HEK293 (cell line): ENCODE results near the gene ADORA3.

Experiments
- CTCF ChIA-PET: fragments of 350-600 bp; formaldehyde crosslinking; extraction: SDS; loops from one replicate; lab custom pipeline; 2021; ENCODE audit warnings: antibody characterized with exemption; lab: Yijun Ruan, JAX
- POLR2A ChIA-PET: fragments of 300-600 bp; formaldehyde crosslinking; extraction: SDS; loops from one replicate; lab custom pipeline; 2020; ENCODE audit warnings: antibody characterized with exemption, inconsistent platforms; lab: Yijun Ruan, JAX
- H3K27ac ChIP-seq: fragments of 200-500 bp; sonication (Bioruptor generic); 2 replicates; pipeline ENCODE4 v1.5.1; 2014; ENCODE audit warnings: low read depth, low read length, control low read depth, inconsistent platforms; ENCODE audit errors: extremely low read depth
- H3K36me3 ChIP-seq, 2 experiments: fragments of 200-500 bp in 1 of 2; sonication (Bioruptor generic) in 1 of 2; 1 replicate in 1 of 2; 2 replicates in 1 of 2; pipeline ENCODE4 v1.5.1; 2014 to 2017; ENCODE audit warnings: inconsistent platforms in 2 of 2, low read length in 2 of 2; ENCODE audit not compliant: control insufficient read depth in 2 of 2, insufficient read depth in 1 of 2
- H3K4me1 ChIP-seq: fragments of 200-500 bp; sonication (Bioruptor generic); 2 replicates; pipeline ENCODE4 v1.5.1; 2014; ENCODE audit warnings: mild to moderate bottlenecking, low read length, inconsistent platforms; ENCODE audit not compliant: control insufficient read depth, insufficient read depth
- H3K4me3 ChIP-seq: 2 replicates; pipeline ENCODE4 v1.5.1; 2011; ENCODE audit warnings: low read depth, mild to moderate bottlenecking, control low read depth, low read length, moderate library complexity
- H3K9me3 ChIP-seq: fragments of 200-500 bp; sonication (Bioruptor generic); 2 replicates; pipeline ENCODE4 v1.5.1; 2014; ENCODE audit warnings: low read depth, low read length, inconsistent platforms; ENCODE audit not compliant: control insufficient read depth, insufficient read depth
- GLI4 ChIP-seq: fragments of 450-650 bp; formaldehyde crosslinking; IDR thresholded peaks from 2 replicates; pipeline ENCODE4 v1.5.1; 2016; ENCODE audit warnings: missing biosample characterization, missing genetic modification characterization
- HOXD13 ChIP-seq: sonication (generic); formaldehyde crosslinking; IDR thresholded peaks from 2 replicates; pipeline ENCODE4 v1.8.0; 2022; ENCODE audit warnings: missing genetic modification reagents, borderline replicate concordance
- IKZF3 ChIP-seq: fragments of 450-650 bp; IDR thresholded peaks from 2 replicates; pipeline ENCODE4 v1.5.0; 2018; ENCODE audit warnings: missing biosample characterization, mild to moderate bottlenecking, missing genetic modification characterization, moderate library complexity
- MYNN ChIP-seq: fragments of 450-650 bp; formaldehyde crosslinking; IDR thresholded peaks from 2 replicates; pipeline ENCODE4 v1.5.1; 2016; ENCODE audit warnings: missing biosample characterization, missing genetic modification characterization, borderline replicate concordance
- RBAK ChIP-seq: fragments of 450-650 bp; formaldehyde crosslinking; IDR thresholded peaks from 2 replicates; pipeline ENCODE4 v1.5.1; 2016; ENCODE audit warnings: missing biosample characterization, missing genetic modification characterization
- SP3 ChIP-seq: fragments of 450-650 bp; formaldehyde crosslinking; IDR thresholded peaks from 2 replicates; pipeline ENCODE4 v1.5.1; 2016; ENCODE audit warnings: missing biosample characterization, missing genetic modification characterization
- YY2 ChIP-seq: fragments of 450-650 bp; formaldehyde crosslinking; IDR thresholded peaks from 2 replicates; pipeline ENCODE4 v1.5.1; 2016; ENCODE audit warnings: missing biosample characterization, missing genetic modification characterization
- ZBTB21 ChIP-seq: fragments of 450-650 bp; formaldehyde crosslinking; IDR thresholded peaks from 2 replicates; pipeline ENCODE4 v1.5.1; 2017; ENCODE audit warnings: missing biosample characterization, missing genetic modification characterization
- ZBTB48 ChIP-seq: fragments of 450-650 bp; formaldehyde crosslinking; IDR thresholded peaks from 2 replicates; pipeline ENCODE4 v1.5.1; 2016; ENCODE audit warnings: missing biosample characterization, missing genetic modification characterization
- ZEB2 ChIP-seq: fragments of 450-650 bp; formaldehyde crosslinking; IDR thresholded peaks from 2 replicates; pipeline ENCODE4 v1.5.1; 2016; ENCODE audit warnings: missing biosample characterization, missing genetic modification characterization
- ZNF114 ChIP-seq: fragments of 450-650 bp; formaldehyde crosslinking; IDR thresholded peaks from 2 replicates; pipeline ENCODE4 v1.5.0; 2017; ENCODE audit warnings: missing biosample characterization, missing genetic modification characterization
- ZNF133 ChIP-seq: fragments of 450-650 bp; formaldehyde crosslinking; IDR thresholded peaks from 2 replicates; pipeline ENCODE4 v1.5.1; 2016; ENCODE audit warnings: missing biosample characterization, missing genetic modification characterization
- ZNF155 ChIP-seq: fragments of 450-650 bp; formaldehyde crosslinking; IDR thresholded peaks from 2 replicates; pipeline ENCODE4 v1.5.1; 2016; ENCODE audit warnings: missing biosample characterization, missing genetic modification characterization
- ZNF175 ChIP-seq: fragments of 450-650 bp; formaldehyde crosslinking; IDR thresholded peaks from 2 replicates; pipeline ENCODE4 v1.5.1; 2016; ENCODE audit warnings: missing biosample characterization, missing genetic modification characterization
- ZNF184 ChIP-seq: fragments of 450-650 bp; IDR thresholded peaks from 2 replicates; pipeline ENCODE4 v1.5.1; 2018; ENCODE audit warnings: missing biosample characterization, mild to moderate bottlenecking, missing genetic modification characterization
- ZNF223 ChIP-seq: fragments of 450-650 bp; formaldehyde crosslinking; IDR thresholded peaks from 2 replicates; pipeline ENCODE4 v1.5.1; 2016; ENCODE audit warnings: missing biosample characterization, missing genetic modification characterization
- ZNF239 ChIP-seq: fragments of 450-650 bp; formaldehyde crosslinking; IDR thresholded peaks from 2 replicates; pipeline ENCODE4 v1.5.1; 2016; ENCODE audit warnings: missing biosample characterization, missing genetic modification characterization
- ZNF350 ChIP-seq: fragments of 450-650 bp; formaldehyde crosslinking; IDR thresholded peaks from 2 replicates; pipeline ENCODE4 v1.5.0; 2017; ENCODE audit warnings: missing biosample characterization, mild to moderate bottlenecking, missing genetic modification characterization
- ZNF366 ChIP-seq: fragments of 450-650 bp; formaldehyde crosslinking; conservative IDR thresholded peaks from 2 replicates; pipeline ENCODE4 v1.5.1; 2016; ENCODE audit warnings: missing biosample characterization, missing genetic modification characterization
- ZNF404 ChIP-seq: fragments of 450-650 bp; formaldehyde crosslinking; IDR thresholded peaks from 2 replicates; pipeline ENCODE4 v1.5.1; 2017; ENCODE audit warnings: missing biosample characterization, missing genetic modification characterization
- ZNF423 ChIP-seq: fragments of 450-650 bp; formaldehyde crosslinking; IDR thresholded peaks from 2 replicates; pipeline ENCODE4 v1.5.1; 2016; ENCODE audit warnings: missing biosample characterization, missing genetic modification characterization
- ZNF548 ChIP-seq: fragments of 450-650 bp; formaldehyde crosslinking; IDR thresholded peaks from 2 replicates; pipeline ENCODE4 v1.5.1; 2016; ENCODE audit warnings: missing biosample characterization, missing genetic modification characterization
- ZNF596 ChIP-seq: fragments of 450-650 bp; IDR thresholded peaks from 2 replicates; pipeline ENCODE4 v1.5.0; 2018; ENCODE audit warnings: missing biosample characterization, mild to moderate bottlenecking, missing genetic modification characterization, moderate library complexity
- ZNF600 ChIP-seq: fragments of 450-650 bp; formaldehyde crosslinking; IDR thresholded peaks from 2 replicates; pipeline ENCODE4 v1.5.1; 2016; ENCODE audit warnings: missing biosample characterization, missing genetic modification characterization
- ZNF658 ChIP-seq: fragments of 450-650 bp; formaldehyde crosslinking; IDR thresholded peaks from 2 replicates; pipeline ENCODE4; 2016; ENCODE audit warnings: missing biosample characterization, missing genetic modification characterization
- ZNF664 ChIP-seq: fragments of 450-650 bp; formaldehyde crosslinking; IDR thresholded peaks from 2 replicates; pipeline ENCODE4 v1.5.1; 2016; ENCODE audit warnings: missing biosample characterization, missing genetic modification characterization
- ZNF701 ChIP-seq: fragments of 450-650 bp; formaldehyde crosslinking; IDR thresholded peaks from 2 replicates; pipeline ENCODE4 v1.5.1; 2016; ENCODE audit warnings: missing biosample characterization, missing genetic modification characterization
- ZNF707 ChIP-seq: fragments of 450-650 bp; formaldehyde crosslinking; IDR thresholded peaks from 2 replicates; pipeline ENCODE4 v1.5.1; 2016; ENCODE audit warnings: missing biosample characterization, missing genetic modification characterization
- ZNF747 ChIP-seq: fragments of 450-650 bp; formaldehyde crosslinking; IDR thresholded peaks from 2 replicates; pipeline ENCODE4 v1.5.1; 2016; ENCODE audit warnings: missing biosample characterization, missing genetic modification characterization
- ZNF791 ChIP-seq: fragments of 450-650 bp; formaldehyde crosslinking; IDR thresholded peaks from 2 replicates; pipeline ENCODE4 v1.5.1; 2016; ENCODE audit warnings: missing biosample characterization, missing genetic modification characterization
- ZNF830 ChIP-seq: fragments of 450-650 bp; IDR thresholded peaks from 2 replicates; pipeline ENCODE4 v1.5.0; 2018; ENCODE audit warnings: missing biosample characterization, missing genetic modification characterization, low read depth, mild to moderate bottlenecking, moderate library complexity
- TF ChIP-seq, protein P1 (sequence below): fragments of 450-650 bp; formaldehyde crosslinking; IDR thresholded peaks from 2 replicates; pipeline ENCODE4 v1.5.1; 2016; ENCODE audit warnings: missing biosample characterization, missing genetic modification characterization
- TF ChIP-seq, protein P2 (sequence below): fragments of 450-650 bp; formaldehyde crosslinking; optimal IDR thresholded peaks from 2 replicates; pipeline ENCODE3; 2016; ENCODE audit warnings: missing biosample characterization, mild to moderate bottlenecking, missing genetic modification characterization

ADORA3 gene

GRCh38 chr1:111470596-111470995, 32.8 kb downstream of the ADORA3 start:
- H3K27ac ChIP-seq = no peak overlapping the region

DNA sequence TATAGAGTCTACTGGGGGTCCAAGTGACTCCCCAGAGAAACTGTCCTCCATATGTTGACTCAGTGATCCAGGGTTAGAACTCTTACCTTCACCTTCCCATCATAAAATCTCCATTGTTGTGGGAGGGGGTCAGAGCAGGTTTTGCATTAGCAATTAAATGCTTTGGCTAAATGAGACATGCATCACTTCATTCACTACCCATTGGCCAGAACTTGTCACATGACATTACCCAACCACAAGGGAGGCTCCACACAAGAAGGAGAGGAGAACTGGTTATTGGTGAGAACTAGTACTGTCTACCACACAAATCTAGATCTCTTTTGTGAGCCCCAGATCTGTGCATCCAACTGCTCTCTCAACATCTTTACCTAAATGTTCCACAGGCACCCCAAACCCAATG, 33.9 kb downstream of the ADORA3 start:
- CTCF ChIA-PET = interaction anchor here (1.0 kb wide), 1 partner anchor 17 kb away, joined by 3 read pairs; no protein-coding TSS in a partner anchor
- Histone ChIP-seq H3K9me3 (no peaks in the 10 kb centered on the region), H3K4me3 (no peak overlapping the region)
- POLR2A ChIA-PET = no interaction called here
- TF ChIP-seq IKZF3 (tag by site-specific recombination) (no peak), MYNN (tag by site-specific recombination) (no peak), ZNF791 (tag by site-specific recombination) (no peak), ZNF600 (no peak), SP3 (tag by site-specific recombination) (no peak), ZNF404 (tag by site-specific recombination) (no peak), ZNF133 (tag by site-specific recombination) (no peak), ZNF350 (no peak), ZNF423 (tag by site-specific recombination) (no peak), GLI4 (no peak), ZBTB21 (tag by site-specific recombination) (no peak), ZNF747 (tag by site-specific recombination) (no peak), ZNF664 (no peak), ZNF707 (no peak), ZNF596 (tag by site-specific recombination) (no peak), ZNF548 (tag by site-specific recombination) (no peak), YY2 (tag by site-specific recombination) (no peak), RBAK (no peak)
- TF ChIP-seq, all 188 proteins: peak for 0
- H3K36me3 ChIP-seq = peaks cover 0 to 41% of the 10 kb centered on the region in 2 experiments; a peak in 1 of 3 replicates
- no peak overlapping the region for H3K27ac ChIP-seq
- no peaks in the 10 kb centered on the region for H3K4me1 ChIP-seq

More at GRCh38 chr1:111470596-111470995, 32.8 kb downstream of the ADORA3 start:
- Histone ChIP-seq H3K4me3 (no peak overlapping the region), H3K9me3 (no peaks in the 10 kb centered on the region), H3K36me3 (peaks cover 0 to 41% of the 10 kb centered on the region in 2 experiments; a peak in 1 of 3 replicates), H3K4me1 (no peaks in the 10 kb centered on the region)
- TF ChIP-seq ZNF114 (tag by site-specific recombination) = no peak
- TF ChIP-seq ZNF658 (tag by site-specific recombination) = no peak
- TF ChIP-seq ZNF830 = no peak
- no peak for TF ChIP-seq HOXD13 (CRISPR knock-in tag)
- no peak for TF ChIP-seq ZEB2 (tag by site-specific recombination)
- TF ChIP-seq ZNF175 (tag by site-specific recombination) = no peak
- no peak for TF ChIP-seq ZNF184
- no peak for TF ChIP-seq GLI4
- TF ChIP-seq ZNF366 (tag by site-specific recombination) = no peak
- TF ChIP-seq, protein P1, sequence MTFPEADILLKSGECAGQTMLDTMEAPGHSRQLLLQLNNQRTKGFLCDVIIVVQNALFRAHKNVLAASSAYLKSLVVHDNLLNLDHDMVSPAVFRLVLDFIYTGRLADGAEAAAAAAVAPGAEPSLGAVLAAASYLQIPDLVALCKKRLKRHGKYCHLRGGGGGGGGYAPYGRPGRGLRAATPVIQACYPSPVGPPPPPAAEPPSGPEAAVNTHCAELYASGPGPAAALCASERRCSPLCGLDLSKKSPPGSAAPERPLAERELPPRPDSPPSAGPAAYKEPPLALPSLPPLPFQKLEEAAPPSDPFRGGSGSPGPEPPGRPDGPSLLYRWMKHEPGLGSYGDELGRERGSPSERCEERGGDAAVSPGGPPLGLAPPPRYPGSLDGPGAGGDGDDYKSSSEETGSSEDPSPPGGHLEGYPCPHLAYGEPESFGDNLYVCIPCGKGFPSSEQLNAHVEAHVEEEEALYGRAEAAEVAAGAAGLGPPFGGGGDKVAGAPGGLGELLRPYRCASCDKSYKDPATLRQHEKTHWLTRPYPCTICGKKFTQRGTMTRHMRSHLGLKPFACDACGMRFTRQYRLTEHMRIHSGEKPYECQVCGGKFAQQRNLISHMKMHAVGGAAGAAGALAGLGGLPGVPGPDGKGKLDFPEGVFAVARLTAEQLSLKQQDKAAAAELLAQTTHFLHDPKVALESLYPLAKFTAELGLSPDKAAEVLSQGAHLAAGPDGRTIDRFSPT (tag by site-specific recombination) = no peak
- TF ChIP-seq ZNF133 (tag by site-specific recombination) = no peak
- no peak for TF ChIP-seq ZNF223 (tag by site-specific recombination)
- no peak for TF ChIP-seq ZNF701 (tag by site-specific recombination)
- TF ChIP-seq ZBTB48 (tag by site-specific recombination) = no peak
- TF ChIP-seq ZNF155 = no peak
- TF ChIP-seq, protein P2, sequence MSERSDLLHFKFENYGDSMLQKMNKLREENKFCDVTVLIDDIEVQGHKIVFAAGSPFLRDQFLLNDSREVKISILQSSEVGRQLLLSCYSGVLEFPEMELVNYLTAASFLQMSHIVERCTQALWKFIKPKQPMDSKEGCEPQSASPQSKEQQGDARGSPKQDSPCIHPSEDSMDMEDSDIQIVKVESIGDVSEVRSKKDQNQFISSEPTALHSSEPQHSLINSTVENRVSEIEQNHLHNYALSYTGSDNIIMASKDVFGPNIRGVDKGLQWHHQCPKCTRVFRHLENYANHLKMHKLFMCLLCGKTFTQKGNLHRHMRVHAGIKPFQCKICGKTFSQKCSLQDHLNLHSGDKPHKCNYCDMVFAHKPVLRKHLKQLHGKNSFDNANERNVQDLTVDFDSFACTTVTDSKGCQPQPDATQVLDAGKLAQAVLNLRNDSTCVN (tag by site-specific recombination) = no peak
- TF ChIP-seq ZNF239 (tag by site-specific recombination) = no peak
- no peak for TF ChIP-seq ZNF791 (tag by site-specific recombination)
- no peak for TF ChIP-seq ZBTB21 (tag by site-specific recombination)
- ChIA-PET POLR2A (no interaction called here), CTCF (no interaction called here)
